ENCODE results near the gene CLOCK. TPM values are rescaled to one million over a fixed set of nuclear protein-coding genes. Genes with fewer than 3 reads are reported as not detected.

CLOCK gene
- total RNA-seq, 2 donors from 2014 or later, result 18.4 to 20.8 TPM

- H3K9me3 ChIP-seq, result no peaks in the 10 kb centered on the region
- intact Hi-C loops (cut with DNase I), result no loop called here
- no peak for DNase-seq
- TF ChIP-seq CTCF (IDR thresholded peaks at IDR 0.05), result no peak
- H3K27ac ChIP-seq, result no peak overlapping the region
- no peaks in the 10 kb centered on the region for H3K4me1 ChIP-seq
- no peak overlapping the region for H3K4me3 ChIP-seq
- no peaks in the 10 kb centered on the region for H3K27me3 ChIP-seq
- no peak overlapping the region for H3K9ac ChIP-seq (ENCODE audit: low read depth in 2 of 2, low read length in 2 of 2)
- H3K36me3 ChIP-seq, result no peaks in the 10 kb centered on the region
Observed at GRCh38 chr4:55503169-55503568, 43.5 kb downstream of the CLOCK start.

GRCh38 chr4:55500072-55500471 is 46.6 kb downstream of the CLOCK start:
- no peaks in the 10 kb centered on the region for H3K9me3 ChIP-seq
- no peak for TF ChIP-seq CTCF (IDR thresholded peaks at IDR 0.05)
- no peaks in the 10 kb centered on the region for H3K27me3 ChIP-seq
- intact Hi-C loops (cut with DNase I), result no loop called here
- no peak for DNase-seq
- no peak overlapping the region for H3K27ac ChIP-seq
- H3K9ac ChIP-seq (ENCODE audit: low read depth in 2 of 2, low read length in 2 of 2), result no peak overlapping the region
- H3K36me3 ChIP-seq, result no peaks in the 10 kb centered on the region
- H3K4me3 ChIP-seq, result no peak overlapping the region
- H3K4me1 ChIP-seq, result no peaks in the 10 kb centered on the region

- TF ChIP-seq CTCF (IDR thresholded peaks at IDR 0.05), result no peak
- H3K4me3 ChIP-seq, result no peak overlapping the region
- H3K4me1 ChIP-seq, result no peaks in the 10 kb centered on the region
- no peaks in the 10 kb centered on the region for H3K27me3 ChIP-seq
- no peak overlapping the region for H3K9ac ChIP-seq (ENCODE audit: low read depth in 2 of 2, low read length in 2 of 2)
- H3K36me3 ChIP-seq, result no peaks in the 10 kb centered on the region
- no peaks in the 10 kb centered on the region for H3K9me3 ChIP-seq
- H3K27ac ChIP-seq, result no peak overlapping the region
- intact Hi-C loops (cut with DNase I), result no loop called here
- DNase-seq, result no peak
Observed at GRCh38 chr4:55499495-55499894, 47.2 kb downstream of the CLOCK start.

- Histone ChIP-seq H3K27ac (no peak overlapping the region), H3K9me3 (no peaks in the 10 kb centered on the region), H3K27me3 (no peaks in the 10 kb centered on the region), H3K4me3 (no peak overlapping the region), H3K9ac (ENCODE audit: low read depth in 2 of 2, low read length in 2 of 2) (no peak overlapping the region), H3K36me3 (no peaks in the 10 kb centered on the region), H3K4me1 (no peaks in the 10 kb centered on the region)
- intact Hi-C loops (cut with DNase I), result no loop called here
- DNase-seq, result no peak
- TF ChIP-seq CTCF (IDR thresholded peaks at IDR 0.05), result no peak
Observed at GRCh38 chr4:55498051-55498450, 48.7 kb downstream of the CLOCK start.

GRCh38 chr4:55491486-55491885 is 55.2 kb downstream of the CLOCK start:
- intact Hi-C loops (cut with DNase I), result no loop called here
- H3K27ac ChIP-seq, result no peak overlapping the region
- no peaks in the 10 kb centered on the region for H3K9me3 ChIP-seq
- DNase-seq, result no peak
- H3K9ac ChIP-seq (ENCODE audit: low read depth in 2 of 2, low read length in 2 of 2), result no peak overlapping the region
- H3K36me3 ChIP-seq, result no peaks in the 10 kb centered on the region
- no peak for TF ChIP-seq CTCF (IDR thresholded peaks at IDR 0.05)
- no peaks in the 10 kb centered on the region for H3K27me3 ChIP-seq
- H3K4me3 ChIP-seq, result no peak overlapping the region
- no peaks in the 10 kb centered on the region for H3K4me1 ChIP-seq

GRCh38 chr4:55488716-55489115 is 58.0 kb downstream of the CLOCK start:
- no peaks in the 10 kb centered on the region for H3K36me3 ChIP-seq
- intact Hi-C loops (cut with DNase I), result no loop called here
- H3K4me1 ChIP-seq, result no peaks in the 10 kb centered on the region
- no peak overlapping the region for H3K4me3 ChIP-seq
- H3K9me3 ChIP-seq, result no peaks in the 10 kb centered on the region
- no peak overlapping the region for H3K27ac ChIP-seq
- no peaks in the 10 kb centered on the region for H3K27me3 ChIP-seq
- no peak for DNase-seq
- no peak for TF ChIP-seq CTCF (IDR thresholded peaks at IDR 0.05)
- no peak overlapping the region for H3K9ac ChIP-seq (ENCODE audit: low read depth in 2 of 2, low read length in 2 of 2)
